K562 (cell line): ENCODE results near the gene TBX10. TPM values are rescaled to one million over a fixed set of nuclear protein-coding genes. Genes with fewer than 3 reads are reported as not detected.

Experiments used
- CBFA2T3 ChIP-seq: fragments of 450-650 bp; IDR thresholded peaks from 2 replicates; pipeline ENCODE4 v1.6.1; 2017
- CBFB ChIP-seq: sonication (generic); formaldehyde crosslinking; IDR thresholded peaks from 2 replicates; pipeline ENCODE4 v1.4.0; 2020; ENCODE audit warnings: mild to moderate bottlenecking, missing genetic modification reagents
- CHD1 ChIP-seq: fragments of 200-600 bp; sonication (generic); IDR thresholded peaks from one replicate; pipeline ENCODE4 v1.6.1; 2012; ENCODE audit warnings: mild to moderate bottlenecking, moderate library complexity, low read length, inconsistent platforms
- HDGF ChIP-seq: fragments of 450-650 bp; IDR thresholded peaks from 2 replicates; pipeline ENCODE4 v1.6.1; 2016
- MIER1 ChIP-seq: fragments of 450-650 bp; IDR thresholded peaks from 2 replicates; pipeline ENCODE4 v1.6.1; 2016; ENCODE audit warnings: antibody characterized with exemption, mild to moderate bottlenecking, low read depth
- POLR2A ChIP-seq: fragments of 450-650 bp; conservative IDR thresholded peaks from 2 replicates; pipeline ENCODE4 v1.6.1; 2016
- SREBF2 ChIP-seq: sonication (generic); formaldehyde crosslinking; IDR thresholded peaks from 2 replicates; pipeline ENCODE4 v1.4.0; 2020; ENCODE audit warnings: mild to moderate bottlenecking, missing genetic modification reagents
- ZBED1 ChIP-seq: IDR thresholded peaks from 2 replicates; pipeline ENCODE4 v1.6.1; 2014
- ZFP36 ChIP-seq: fragments of 150-350 bp; IDR thresholded peaks from 2 replicates; pipeline ENCODE4 v1.6.1; 2018; ENCODE audit warnings: low read length, low read depth; ENCODE audit not compliant: partially characterized antibody
- ZNF263 ChIP-seq: sonication (generic); formaldehyde crosslinking; IDR thresholded peaks from 2 replicates; pipeline ENCODE4 v1.8.0; 2022; ENCODE audit warnings: mild to moderate bottlenecking, missing genetic modification reagents, borderline replicate concordance
- polyA plus RNA-seq, 8 experiments: library from polyadenylated mRNA; depleted of rRNA in 4 of 8; stranded (reverse) in 5 of 8; unstranded in 3 of 8; fragments of >200 nt; fragmentation: Nextera tagmentation in 2 of 8; fragmentation: Illumina TruSeq in 1 of 8; extraction: Ambion mirVana in 2 of 8; extraction: Trizol in 1 of 8; gene quantifications; 2 replicates each; pipeline versions ENCODE4 v1.2.1 to v1.2.3, GENCODE V29; 2011 to 2014; ENCODE audit warnings: inconsistent platforms in 1 of 8, missing spikeins in 1 of 8
- total RNA-seq, 7 experiments: library from RNA; depleted of rRNA in 6 of 7; stranded (reverse); fragments of >200 nt in 6 of 7; fragmentation: Illumina TruSeq in 2 of 7; extraction: Trizol in 2 of 7; gene quantifications; 2 replicates each; pipeline versions ENCODE4 v1.2.1 to v1.2.3, GENCODE V29; 2011 to 2021; ENCODE audit warnings: low replicate concordance in 1 of 7
- TF ChIP-seq, protein P1 (sequence below): fragments of 450-650 bp; formaldehyde crosslinking; IDR thresholded peaks from 2 replicates; pipeline ENCODE4 v1.4.0; 2022; ENCODE audit warnings: missing genetic modification characterization
- TF ChIP-seq, protein P2 (sequence below): fragments of 450-650 bp; IDR thresholded peaks from 2 replicates; pipeline ENCODE4 v1.6.1; 2016; ENCODE audit warnings: missing biosample characterization, missing genetic modification characterization
- TF ChIP-seq, protein P3 (sequence below): sonication (generic); formaldehyde crosslinking; IDR thresholded peaks from 2 replicates; pipeline ENCODE4 v1.8.0; 2023; ENCODE audit warnings: missing genetic modification reagents, mild to moderate bottlenecking, borderline replicate concordance
- TF ChIP-seq, protein P4 (sequence below), 2 experiments: fragments of 450-650 bp in 1 of 2; sonication (generic) in 1 of 2; formaldehyde crosslinking in 1 of 2; IDR thresholded peaks in 1 of 2; conservative IDR thresholded peaks in 1 of 2; 2 replicates each; pipeline versions ENCODE4 v1.6.1 to v1.8.1; 2016 to 2023; ENCODE audit warnings: mild to moderate bottlenecking in 2 of 2, moderate library complexity in 2 of 2, inconsistent platforms in 1 of 2, missing genetic modification reagents in 1 of 2
- TF ChIP-seq, protein P5 (sequence below): sonication (generic); formaldehyde crosslinking; IDR thresholded peaks from 2 replicates; pipeline ENCODE4 v1.9.0; 2022; ENCODE audit warnings: mild to moderate bottlenecking, missing genetic modification reagents
- TF ChIP-seq, protein P6 (sequence below): fragments of 250-450 bp; sonication (Bioruptor Pico); IDR thresholded peaks from 2 replicates; pipeline ENCODE4 v1.8.0; 2022; ENCODE audit warnings: moderate library complexity, mild to moderate bottlenecking, inconsistent platforms

The TBX10 gene
- total and polyA plus RNA-seq, 9 of the 15 experiments (the other 6 are each of a cell fraction or from before 2014, with no cell fraction given) = not detected

DNA sequence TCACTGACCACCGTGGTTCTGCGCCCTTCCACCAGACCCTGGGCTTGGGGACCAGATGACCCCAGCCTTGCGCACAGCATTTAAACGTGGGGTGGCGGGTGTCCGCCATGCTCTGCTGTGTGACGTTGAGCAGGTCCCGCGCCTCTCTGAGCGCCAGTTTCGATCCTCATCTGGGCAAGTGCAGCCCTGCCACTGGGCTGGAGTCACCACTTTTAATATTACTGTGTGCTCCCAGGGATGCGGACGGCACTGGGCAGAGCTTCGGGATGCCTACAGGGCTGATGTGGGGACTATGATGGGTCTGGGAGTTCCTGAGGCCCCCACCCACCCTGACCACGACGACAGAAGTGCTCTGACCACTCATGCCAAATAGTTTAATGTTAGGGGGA lies 8.6 kb downstream of the TBX10 start (continued):
- TF ChIP-seq, protein P1, sequence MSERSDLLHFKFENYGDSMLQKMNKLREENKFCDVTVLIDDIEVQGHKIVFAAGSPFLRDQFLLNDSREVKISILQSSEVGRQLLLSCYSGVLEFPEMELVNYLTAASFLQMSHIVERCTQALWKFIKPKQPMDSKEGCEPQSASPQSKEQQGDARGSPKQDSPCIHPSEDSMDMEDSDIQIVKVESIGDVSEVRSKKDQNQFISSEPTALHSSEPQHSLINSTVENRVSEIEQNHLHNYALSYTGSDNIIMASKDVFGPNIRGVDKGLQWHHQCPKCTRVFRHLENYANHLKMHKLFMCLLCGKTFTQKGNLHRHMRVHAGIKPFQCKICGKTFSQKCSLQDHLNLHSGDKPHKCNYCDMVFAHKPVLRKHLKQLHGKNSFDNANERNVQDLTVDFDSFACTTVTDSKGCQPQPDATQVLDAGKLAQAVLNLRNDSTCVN = 0 out of 2 replicates have a peak, but pooled peaks have one; percentile 6
- no peak for TF ChIP-seq ZNF263 (CRISPR knock-in tag)
- TF ChIP-seq POLR2A = 0 out of 2 replicates have a peak, but pooled peaks have one; percentile 20
- TF ChIP-seq HDGF = peak; percentile 91
- TF ChIP-seq ZBED1 = no peak
- TF ChIP-seq, protein P2, sequence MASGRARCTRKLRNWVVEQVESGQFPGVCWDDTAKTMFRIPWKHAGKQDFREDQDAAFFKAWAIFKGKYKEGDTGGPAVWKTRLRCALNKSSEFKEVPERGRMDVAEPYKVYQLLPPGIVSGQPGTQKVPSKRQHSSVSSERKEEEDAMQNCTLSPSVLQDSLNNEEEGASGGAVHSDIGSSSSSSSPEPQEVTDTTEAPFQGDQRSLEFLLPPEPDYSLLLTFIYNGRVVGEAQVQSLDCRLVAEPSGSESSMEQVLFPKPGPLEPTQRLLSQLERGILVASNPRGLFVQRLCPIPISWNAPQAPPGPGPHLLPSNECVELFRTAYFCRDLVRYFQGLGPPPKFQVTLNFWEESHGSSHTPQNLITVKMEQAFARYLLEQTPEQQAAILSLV (tag) = no peak
- TF ChIP-seq SREBF2 (CRISPR knock-in tag) = no peak
- TF ChIP-seq, protein P3, sequence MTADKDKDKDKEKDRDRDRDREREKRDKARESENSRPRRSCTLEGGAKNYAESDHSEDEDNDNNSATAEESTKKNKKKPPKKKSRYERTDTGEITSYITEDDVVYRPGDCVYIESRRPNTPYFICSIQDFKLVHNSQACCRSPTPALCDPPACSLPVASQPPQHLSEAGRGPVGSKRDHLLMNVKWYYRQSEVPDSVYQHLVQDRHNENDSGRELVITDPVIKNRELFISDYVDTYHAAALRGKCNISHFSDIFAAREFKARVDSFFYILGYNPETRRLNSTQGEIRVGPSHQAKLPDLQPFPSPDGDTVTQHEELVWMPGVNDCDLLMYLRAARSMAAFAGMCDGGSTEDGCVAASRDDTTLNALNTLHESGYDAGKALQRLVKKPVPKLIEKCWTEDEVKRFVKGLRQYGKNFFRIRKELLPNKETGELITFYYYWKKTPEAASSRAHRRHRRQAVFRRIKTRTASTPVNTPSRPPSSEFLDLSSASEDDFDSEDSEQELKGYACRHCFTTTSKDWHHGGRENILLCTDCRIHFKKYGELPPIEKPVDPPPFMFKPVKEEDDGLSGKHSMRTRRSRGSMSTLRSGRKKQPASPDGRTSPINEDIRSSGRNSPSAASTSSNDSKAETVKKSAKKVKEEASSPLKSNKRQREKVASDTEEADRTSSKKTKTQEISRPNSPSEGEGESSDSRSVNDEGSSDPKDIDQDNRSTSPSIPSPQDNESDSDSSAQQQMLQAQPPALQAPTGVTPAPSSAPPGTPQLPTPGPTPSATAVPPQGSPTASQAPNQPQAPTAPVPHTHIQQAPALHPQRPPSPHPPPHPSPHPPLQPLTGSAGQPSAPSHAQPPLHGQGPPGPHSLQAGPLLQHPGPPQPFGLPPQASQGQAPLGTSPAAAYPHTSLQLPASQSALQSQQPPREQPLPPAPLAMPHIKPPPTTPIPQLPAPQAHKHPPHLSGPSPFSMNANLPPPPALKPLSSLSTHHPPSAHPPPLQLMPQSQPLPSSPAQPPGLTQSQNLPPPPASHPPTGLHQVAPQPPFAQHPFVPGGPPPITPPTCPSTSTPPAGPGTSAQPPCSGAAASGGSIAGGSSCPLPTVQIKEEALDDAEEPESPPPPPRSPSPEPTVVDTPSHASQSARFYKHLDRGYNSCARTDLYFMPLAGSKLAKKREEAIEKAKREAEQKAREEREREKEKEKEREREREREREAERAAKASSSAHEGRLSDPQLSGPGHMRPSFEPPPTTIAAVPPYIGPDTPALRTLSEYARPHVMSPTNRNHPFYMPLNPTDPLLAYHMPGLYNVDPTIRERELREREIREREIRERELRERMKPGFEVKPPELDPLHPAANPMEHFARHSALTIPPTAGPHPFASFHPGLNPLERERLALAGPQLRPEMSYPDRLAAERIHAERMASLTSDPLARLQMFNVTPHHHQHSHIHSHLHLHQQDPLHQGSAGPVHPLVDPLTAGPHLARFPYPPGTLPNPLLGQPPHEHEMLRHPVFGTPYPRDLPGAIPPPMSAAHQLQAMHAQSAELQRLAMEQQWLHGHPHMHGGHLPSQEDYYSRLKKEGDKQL (CRISPR knock-in tag) = no peak
- TF ChIP-seq, protein P4, sequence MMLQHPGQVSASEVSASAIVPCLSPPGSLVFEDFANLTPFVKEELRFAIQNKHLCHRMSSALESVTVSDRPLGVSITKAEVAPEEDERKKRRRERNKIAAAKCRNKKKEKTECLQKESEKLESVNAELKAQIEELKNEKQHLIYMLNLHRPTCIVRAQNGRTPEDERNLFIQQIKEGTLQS (IDR thresholded peaks at IDR 0.05) = peak; percentile 42
- TF ChIP-seq, protein P4 (CRISPR knock-in tag; conservative IDR thresholded peaks at IDR 0.05) = no peak
- 0 out of 2 replicates have a peak, but pooled peaks have one; percentile 61 for TF ChIP-seq MIER1
- TF ChIP-seq, protein P5, sequence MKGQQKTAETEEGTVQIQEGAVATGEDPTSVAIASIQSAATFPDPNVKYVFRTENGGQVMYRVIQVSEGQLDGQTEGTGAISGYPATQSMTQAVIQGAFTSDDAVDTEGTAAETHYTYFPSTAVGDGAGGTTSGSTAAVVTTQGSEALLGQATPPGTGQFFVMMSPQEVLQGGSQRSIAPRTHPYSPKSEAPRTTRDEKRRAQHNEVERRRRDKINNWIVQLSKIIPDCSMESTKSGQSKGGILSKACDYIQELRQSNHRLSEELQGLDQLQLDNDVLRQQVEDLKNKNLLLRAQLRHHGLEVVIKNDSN = peak; percentile 10; the same call in 1 of the 2 replicates
- TF ChIP-seq ZFP36 = peak; percentile 86
- TF ChIP-seq, protein P6, sequence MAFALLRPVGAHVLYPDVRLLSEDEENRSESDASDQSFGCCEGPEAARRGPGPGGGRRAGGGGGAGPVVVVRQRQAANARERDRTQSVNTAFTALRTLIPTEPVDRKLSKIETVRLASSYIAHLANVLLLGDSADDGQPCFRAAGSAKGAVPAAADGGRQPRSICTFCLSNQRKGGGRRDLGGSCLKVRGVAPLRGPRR (CRISPR knock-in tag) = peak; percentile 57; the same call in 1 of the 2 replicates
- no peak for TF ChIP-seq CBFA2T3
- peak; percentile 41; the same call in 1 of the 2 replicates for TF ChIP-seq CBFB (CRISPR knock-in tag)
- TF ChIP-seq CHD1 = no peak
